OCI-LY3 (cell line): ENCODE results near the gene UBA1.

ENCODE experiments used
- H2AFZ ChIP-seq: fragments of 200-600, 300-600 bp; shearing (Covaris generic); 2 replicates; pipeline ENCODE4 v1.6.0; 2014; ENCODE audit warnings: antibody characterized with exemption, low read depth, low read length
- H3K27ac ChIP-seq: fragments of 200-600, 300-600 bp; sonication (generic); 2 replicates; pipeline ENCODE4 v1.5.1; 2014; ENCODE audit warnings: mild to moderate bottlenecking, low read length, moderate library complexity, mixed read lengths
- H3K27me3 ChIP-seq: fragments of 200-600, 300-600 bp; sonication (generic); 2 replicates; pipeline ENCODE4 v1.6.1; 2014; ENCODE audit warnings: low read depth, low read length, mixed read lengths
- H3K36me3 ChIP-seq: fragments of 200-600, 300-600 bp; sonication (generic); replicated peaks from 2 replicates; pipeline ENCODE3; 2014; ENCODE audit warnings: low read depth, low read length, mixed read lengths
- H3K4me1 ChIP-seq: fragments of 300-600, 200-600 bp; sonication (generic); 2 replicates; pipeline ENCODE4 v1.6.1; 2014; ENCODE audit warnings: low read length, mixed read lengths
- H3K4me2 ChIP-seq: fragments of 200-600, 300-600 bp; sonication (generic); 2 replicates; pipeline ENCODE4 v1.6.1; 2014; ENCODE audit warnings: low read length, mixed read lengths
- H3K4me3 ChIP-seq: fragments of 300-600, 200-600 bp; sonication (generic); 2 replicates; pipeline ENCODE4 v1.5.1; 2014; ENCODE audit warnings: antibody characterized with exemption, mild to moderate bottlenecking, low read length, moderate library complexity
- H3K79me2 ChIP-seq: fragments of 300-600, 200-600 bp; shearing (Covaris generic); 2 replicates; pipeline ENCODE4 v1.6.1; 2014; ENCODE audit warnings: mild to moderate bottlenecking, low read length, mixed read lengths
- H3K9ac ChIP-seq: fragments of 300-600, 200-600 bp; shearing (Covaris generic); 2 replicates; pipeline ENCODE4 v1.6.0; 2014; ENCODE audit warnings: mild to moderate bottlenecking, low read length, moderate library complexity
- H3K9me3 ChIP-seq: fragments of 200-600, 300-600 bp; shearing (Covaris generic); 2 replicates; pipeline ENCODE4 v1.6.1; 2014; ENCODE audit warnings: low read length, mixed read lengths; ENCODE audit not compliant: insufficient read depth
- H4K20me1 ChIP-seq: fragments of 200-600, 300-600 bp; sonication (generic); 2 replicates; pipeline ENCODE4 v1.6.1; 2016; ENCODE audit warnings: low read length, mixed read lengths; ENCODE audit not compliant: insufficient read depth
- EZH2phosphoT487 ChIP-seq: fragments of 200-600 bp; shearing (Covaris generic); IDR thresholded peaks from 2 replicates; pipeline ENCODE4 v1.6.1; 2018; ENCODE audit warnings: antibody characterized with exemption, mixed run types, low read depth
- TF ChIP-seq, protein P1 (sequence below): fragments of 200-600, 300-600 bp; sonication (generic); IDR thresholded peaks from 2 replicates; pipeline ENCODE4 v1.5.1; 2014; ENCODE audit warnings: antibody characterized with exemption, low read length, low read depth

The UBA1 gene

DNA sequence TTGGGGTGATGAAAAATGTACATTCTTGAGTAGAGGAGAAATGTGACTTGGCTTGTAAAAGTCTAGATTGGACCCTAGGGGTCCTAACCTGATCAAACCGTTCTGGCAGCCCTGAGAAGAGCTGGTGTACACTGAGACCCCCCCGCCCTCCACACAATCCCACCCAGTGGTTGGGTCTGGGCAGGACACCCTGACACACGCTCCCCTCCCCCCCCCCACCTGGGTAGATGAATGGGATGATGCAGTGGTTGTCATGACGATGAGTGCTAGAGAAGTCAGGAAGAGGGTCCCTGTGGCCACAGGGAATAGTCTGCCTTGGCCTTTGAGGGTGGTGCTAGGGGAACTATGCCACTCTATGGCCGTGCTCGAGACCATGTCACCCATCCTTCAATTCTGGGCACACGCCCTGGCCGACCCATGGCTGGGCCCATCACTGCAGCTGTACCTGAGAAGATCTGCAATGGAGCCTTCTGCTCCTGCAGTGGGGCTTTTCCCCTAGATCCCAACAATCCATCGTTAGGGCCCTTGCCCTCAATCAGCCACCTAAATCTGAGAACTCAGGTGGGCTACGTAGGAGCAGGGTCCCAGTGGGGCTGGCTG is 29.2 kb downstream of the UBA1 start:
- H3K27ac ChIP-seq, result no peak overlapping the region
- peaks cover 31% of the 10 kb centered on the region for H4K20me1 ChIP-seq
- TF ChIP-seq EZH2phosphoT487, result no peak
- TF ChIP-seq, protein P1, sequence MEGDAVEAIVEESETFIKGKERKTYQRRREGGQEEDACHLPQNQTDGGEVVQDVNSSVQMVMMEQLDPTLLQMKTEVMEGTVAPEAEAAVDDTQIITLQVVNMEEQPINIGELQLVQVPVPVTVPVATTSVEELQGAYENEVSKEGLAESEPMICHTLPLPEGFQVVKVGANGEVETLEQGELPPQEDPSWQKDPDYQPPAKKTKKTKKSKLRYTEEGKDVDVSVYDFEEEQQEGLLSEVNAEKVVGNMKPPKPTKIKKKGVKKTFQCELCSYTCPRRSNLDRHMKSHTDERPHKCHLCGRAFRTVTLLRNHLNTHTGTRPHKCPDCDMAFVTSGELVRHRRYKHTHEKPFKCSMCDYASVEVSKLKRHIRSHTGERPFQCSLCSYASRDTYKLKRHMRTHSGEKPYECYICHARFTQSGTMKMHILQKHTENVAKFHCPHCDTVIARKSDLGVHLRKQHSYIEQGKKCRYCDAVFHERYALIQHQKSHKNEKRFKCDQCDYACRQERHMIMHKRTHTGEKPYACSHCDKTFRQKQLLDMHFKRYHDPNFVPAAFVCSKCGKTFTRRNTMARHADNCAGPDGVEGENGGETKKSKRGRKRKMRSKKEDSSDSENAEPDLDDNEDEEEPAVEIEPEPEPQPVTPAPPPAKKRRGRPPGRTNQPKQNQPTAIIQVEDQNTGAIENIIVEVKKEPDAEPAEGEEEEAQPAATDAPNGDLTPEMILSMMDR, result no peak
- no peak overlapping the region for H3K4me3 ChIP-seq
- no peaks in the 10 kb centered on the region for H3K9me3 ChIP-seq
- no peak overlapping the region for H3K4me2 ChIP-seq
- peaks cover 10% of the 10 kb centered on the region for H3K4me1 ChIP-seq
- H3K36me3 ChIP-seq, result peaks cover 23% of the 10 kb centered on the region
- no peaks in the 10 kb centered on the region for H3K27me3 ChIP-seq
- peaks cover 41% of the 10 kb centered on the region for H3K79me2 ChIP-seq
- no peak overlapping the region for H3K9ac ChIP-seq
- no peak overlapping the region for H2AFZ ChIP-seq

DNA sequence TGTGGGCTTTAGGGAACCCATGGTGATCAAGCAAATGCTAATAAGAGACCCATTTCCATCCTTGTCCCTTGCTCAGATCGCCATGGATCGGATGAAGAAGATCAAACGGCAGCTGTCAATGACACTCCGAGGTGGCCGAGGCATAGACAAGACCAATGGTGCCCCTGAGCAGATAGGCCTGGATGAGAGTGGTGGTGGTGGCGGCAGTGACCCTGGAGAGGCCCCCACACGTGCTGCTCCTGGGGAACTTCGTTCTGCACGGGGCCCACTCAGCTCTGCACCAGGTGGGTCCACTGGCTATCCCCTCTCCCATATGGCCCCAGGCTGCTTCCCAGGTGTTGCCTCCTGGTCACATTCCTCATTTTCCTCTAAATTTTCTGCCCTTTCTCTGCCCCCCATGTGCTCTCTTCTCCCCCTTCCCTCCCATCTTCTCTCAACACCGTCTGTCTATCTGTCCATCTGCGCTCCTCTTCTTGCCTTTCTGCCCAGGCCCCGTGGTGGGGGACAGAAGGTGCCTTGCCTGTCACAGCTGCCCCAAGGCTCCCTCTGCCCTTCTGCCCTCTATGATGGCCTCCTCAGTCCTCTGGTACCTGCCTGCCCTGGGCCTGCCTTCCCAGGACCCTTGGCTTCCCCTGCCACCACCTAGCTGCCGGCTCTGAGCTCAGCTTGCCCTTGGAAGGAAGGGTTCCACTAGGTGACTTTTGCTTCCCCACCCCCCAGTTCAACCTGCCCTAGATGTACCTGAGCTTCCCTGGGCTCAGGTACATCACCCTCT is 30.0 kb downstream of the UBA1 start:
- Histone ChIP-seq H3K79me2 (peaks cover 37% of the 10 kb centered on the region), H3K4me2 (no peak overlapping the region), H4K20me1 (peaks cover 31% of the 10 kb centered on the region), H3K36me3 (peaks cover 23% of the 10 kb centered on the region), H3K9me3 (no peaks in the 10 kb centered on the region), H2AFZ (no peak overlapping the region), H3K9ac (no peak overlapping the region), H3K27me3 (no peaks in the 10 kb centered on the region), H3K27ac (no peak overlapping the region), H3K4me3 (no peak overlapping the region), H3K4me1 (peaks cover 10% of the 10 kb centered on the region)
- TF ChIP-seq, protein P1, result no peak
- no peak for TF ChIP-seq EZH2phosphoT487

DNA sequence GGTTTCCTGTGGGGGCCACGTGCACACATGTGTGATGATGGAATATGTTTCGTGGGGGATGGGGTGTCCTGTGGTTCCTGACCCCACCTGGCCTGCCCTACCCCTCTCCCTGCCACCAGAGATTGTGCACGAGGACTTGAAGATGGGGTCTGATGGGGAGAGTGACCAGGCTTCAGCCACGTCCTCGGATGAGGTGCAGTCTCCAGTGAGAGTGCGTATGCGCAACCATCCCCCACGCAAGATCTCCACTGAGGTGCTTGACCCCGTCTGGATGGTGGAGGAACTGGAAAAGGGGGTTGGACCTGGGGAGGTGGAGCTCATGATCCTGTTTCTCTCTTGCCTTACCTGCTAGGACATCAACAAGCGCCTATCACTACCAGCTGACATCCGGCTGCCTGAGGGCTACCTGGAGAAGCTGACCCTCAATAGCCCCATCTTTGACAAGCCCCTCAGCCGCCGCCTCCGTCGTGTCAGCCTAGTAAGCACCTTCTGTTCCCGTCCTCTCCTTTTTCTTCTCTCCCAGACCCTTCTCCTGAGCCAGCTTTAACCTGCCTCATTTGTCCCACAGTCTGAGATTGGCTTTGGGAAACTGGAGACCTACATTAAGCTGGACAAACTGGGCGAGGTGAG is 30.8 kb downstream of the UBA1 start:
- Histone ChIP-seq H3K4me2 (no peak overlapping the region), H3K36me3 (peaks cover 23% of the 10 kb centered on the region)
- TF ChIP-seq EZH2phosphoT487, result no peak
- TF ChIP-seq, protein P1, result no peak

GRCh38 chrX:47224896-47225290 is 31.3 kb downstream of the UBA1 start:
- Histone ChIP-seq H3K4me1 (peaks cover 6% of the 10 kb centered on the region), H3K9me3 (no peaks in the 10 kb centered on the region), H4K20me1 (peaks cover 22% of the 10 kb centered on the region), H3K79me2 (peaks cover 25% of the 10 kb centered on the region), H3K27ac (no peak overlapping the region), H3K36me3 (peaks cover 23% of the 10 kb centered on the region), H3K4me2 (no peak overlapping the region), H2AFZ (no peak overlapping the region), H3K27me3 (no peaks in the 10 kb centered on the region), H3K4me3 (no peak overlapping the region), H3K9ac (no peak overlapping the region)
- TF ChIP-seq, protein P1, result no peak
- TF ChIP-seq EZH2phosphoT487, result no peak

More for the DNA sequence above, 30.8 kb downstream of the UBA1 start:
- H4K20me1 ChIP-seq, result peaks cover 27% of the 10 kb centered on the region
- H3K79me2 ChIP-seq, result peaks cover 30% of the 10 kb centered on the region
- no peaks in the 10 kb centered on the region for H3K9me3 ChIP-seq
- no peak overlapping the region for H2AFZ ChIP-seq
- no peak overlapping the region for H3K4me3 ChIP-seq
- no peaks in the 10 kb centered on the region for H3K27me3 ChIP-seq
- no peak overlapping the region for H3K9ac ChIP-seq
- no peak overlapping the region for H3K27ac ChIP-seq
- peaks cover 10% of the 10 kb centered on the region for H3K4me1 ChIP-seq
